NCI-H1092 treated with DMSO at 0.1 percent for 48 hours (cell line): ENCODE results near the gene SCN5A.

Experiments
- DNase-seq: peaks from one replicate; lab custom pipeline; 2025; lab: John Stamatoyannopoulos, UW

The SCN5A gene

DNA sequence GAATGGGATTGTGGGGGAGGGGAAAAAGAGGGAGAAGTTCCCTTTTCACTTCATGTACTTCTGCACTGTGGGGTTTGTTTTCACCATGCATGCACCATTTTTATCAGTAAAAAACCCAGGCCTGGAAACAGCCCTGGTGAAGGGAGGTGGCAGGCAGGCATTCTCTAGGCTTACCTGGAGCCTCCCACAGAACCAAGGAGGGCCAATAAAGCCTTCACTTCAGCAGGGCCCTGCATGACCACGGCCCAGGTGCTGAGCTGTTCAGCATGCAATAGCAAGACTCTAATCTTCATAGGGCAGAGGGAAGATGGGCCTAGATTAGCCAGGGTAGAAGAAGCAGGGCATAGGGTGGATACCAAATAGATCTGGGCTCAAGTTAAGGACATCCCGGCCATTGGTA, 49.6 kb downstream of the SCN5A start:
- no peak for DNase-seq

DNA sequence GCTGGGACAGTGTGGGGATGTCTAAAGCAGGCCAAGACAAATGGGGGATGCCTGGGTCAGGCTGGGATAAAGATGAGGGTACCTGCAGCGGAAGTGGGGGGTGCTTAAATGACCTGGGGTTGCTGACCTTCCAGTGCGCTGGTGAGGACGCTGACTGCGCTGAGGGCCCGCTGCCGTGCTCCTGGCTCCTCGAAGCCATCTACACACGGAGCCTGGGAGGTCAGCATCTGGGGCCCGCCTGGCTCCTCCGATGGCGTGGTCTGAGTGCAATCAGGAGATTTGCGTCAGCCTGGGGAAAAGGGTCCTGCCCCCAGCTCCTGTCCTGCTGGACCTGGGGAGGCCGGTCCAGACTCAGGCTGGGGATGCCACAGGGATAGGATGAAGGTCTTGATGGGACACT, 50.7 kb downstream of the SCN5A start:
- no peak for DNase-seq

DNA sequence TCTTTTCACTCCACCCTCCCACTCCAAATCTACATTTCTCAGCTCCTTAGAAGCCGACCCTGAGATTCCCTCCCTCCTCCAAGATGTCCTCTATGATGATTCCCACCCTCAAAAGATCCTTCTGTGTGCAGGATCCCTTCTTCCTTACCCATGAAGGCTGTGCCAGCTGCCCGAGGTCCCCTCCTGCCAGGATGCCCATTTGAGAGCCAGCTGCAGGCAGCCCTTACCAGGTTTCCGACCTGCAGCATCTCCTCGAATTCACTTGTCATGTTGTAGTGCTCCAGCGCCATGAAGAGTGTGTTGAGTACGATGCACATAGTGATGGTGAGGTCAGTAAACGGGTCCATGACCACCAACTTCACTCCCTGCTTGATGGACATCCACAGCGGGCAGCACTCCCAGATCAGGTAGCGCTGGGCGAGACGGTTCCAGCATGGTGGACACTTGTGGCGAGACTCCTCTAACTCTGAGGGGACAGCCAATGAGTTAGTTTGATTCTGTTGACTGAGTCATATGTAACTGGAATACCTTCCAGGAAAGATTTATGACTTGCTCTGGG, 51.9 kb downstream of the SCN5A start:
- no peak for DNase-seq

DNA sequence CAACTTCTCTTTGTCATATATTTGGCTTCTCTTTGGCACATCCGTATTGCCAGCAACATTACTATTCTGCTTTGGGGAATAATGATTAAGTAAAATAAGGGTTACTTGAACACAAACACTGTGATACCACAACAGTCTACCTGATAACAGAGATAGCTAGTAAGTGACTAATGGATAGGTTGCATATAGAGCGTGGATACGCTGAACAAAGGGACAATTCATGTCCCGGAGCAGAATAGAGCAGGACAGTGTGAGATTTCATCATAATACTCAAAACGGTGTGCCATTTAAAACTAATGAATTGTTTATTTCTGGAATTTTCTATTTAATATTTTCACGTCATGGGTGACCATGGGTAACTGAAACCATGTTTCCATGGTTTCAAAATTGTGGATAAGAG, 54.1 kb downstream of the SCN5A start:
- no peak for DNase-seq

DNA sequence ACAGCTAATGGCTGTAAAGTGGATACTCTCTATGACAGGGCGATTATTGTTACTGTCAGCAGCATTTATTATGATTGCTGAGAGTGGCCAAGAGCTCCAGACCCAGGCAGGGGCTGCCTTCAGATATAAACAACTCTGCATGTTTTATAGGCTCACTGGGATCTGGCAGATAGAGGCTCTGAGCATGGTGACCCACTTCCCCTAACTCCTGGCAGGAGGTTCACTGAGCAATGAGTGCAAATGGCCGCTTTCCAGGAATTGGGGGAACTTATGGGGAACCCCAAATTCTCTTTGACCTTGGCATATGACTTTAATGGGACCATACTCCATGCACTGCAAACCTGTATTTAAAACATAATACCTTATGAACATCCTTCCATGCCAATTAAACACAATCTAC, 59.0 kb downstream of the SCN5A start:
- no peak for DNase-seq

- no peak for DNase-seq
These were observed 60.2 kb downstream of the SCN5A start for GRCh38 chr3:38588995-38589937.

GRCh38 chr3:38588371-38588971, 61.0 kb downstream of the SCN5A start:
- DNase-seq = no peak

DNA sequence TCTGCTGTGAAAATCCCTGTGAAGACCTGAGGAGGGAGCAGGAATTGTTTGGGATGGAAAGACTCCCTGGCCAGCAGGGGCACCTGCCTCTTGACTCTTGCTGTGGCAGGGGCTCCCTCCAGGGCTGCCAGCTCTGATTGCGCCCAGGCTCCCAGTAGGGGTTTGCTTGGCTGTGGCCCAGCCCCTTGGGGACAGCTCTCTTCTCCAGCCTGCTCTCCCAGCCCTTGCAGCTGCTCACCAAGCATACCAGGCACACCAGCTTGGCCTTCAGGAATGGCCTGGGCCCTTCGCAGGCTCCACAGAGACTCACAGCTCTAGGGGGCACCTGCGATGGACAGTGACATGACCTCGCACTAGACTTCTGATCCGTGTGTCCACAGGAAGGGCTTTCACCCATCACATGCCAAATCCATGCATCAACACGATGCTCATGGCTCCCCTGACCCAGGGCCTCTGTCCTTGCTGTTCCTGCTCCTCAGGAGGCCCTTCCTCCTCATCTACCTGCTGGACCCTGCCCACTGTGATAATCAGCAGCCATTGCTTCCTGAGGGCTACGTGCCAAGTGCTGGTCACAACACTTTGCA, 61.8 kb downstream of the SCN5A start:
- DNase-seq = no peak

- DNase-seq = no peak
These were observed 62.7 kb downstream of the SCN5A start for GRCh38 chr3:38586546-38587520.

DNA sequence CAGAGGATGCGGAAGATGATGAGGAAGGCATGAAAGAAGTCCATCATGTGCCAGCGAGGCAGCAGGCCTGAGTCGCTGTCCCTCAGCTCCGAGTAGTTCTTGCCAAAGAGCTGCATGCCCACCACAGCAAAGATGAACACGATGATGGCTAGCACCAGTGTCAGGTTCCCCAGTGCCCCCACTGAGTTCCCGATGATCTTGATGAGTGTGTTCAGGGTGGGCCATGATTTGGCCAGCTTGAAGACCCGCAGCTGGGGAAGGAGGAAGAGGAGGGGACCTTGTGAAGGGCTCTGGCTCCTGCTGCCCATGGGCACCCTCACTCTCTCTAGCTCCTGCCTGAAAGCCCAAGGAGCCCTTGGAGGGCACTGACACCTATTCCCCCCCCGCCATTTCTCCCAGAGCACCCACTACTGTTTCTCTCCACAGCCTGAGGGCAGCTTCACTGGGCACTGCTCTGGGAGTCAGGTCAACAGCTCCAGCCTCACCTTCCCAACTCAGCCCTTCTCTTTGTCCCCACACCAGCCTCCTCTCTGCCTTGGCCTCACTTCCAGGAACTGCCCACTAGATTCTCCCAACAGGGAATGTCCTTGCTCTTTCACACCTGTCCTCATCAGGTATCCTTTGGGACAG, 63.6 kb downstream of the SCN5A start:
- DNase-seq = no peak

- no peak for DNase-seq
These were observed 65.8 kb downstream of the SCN5A start for GRCh38 chr3:38583688-38584087.

DNA sequence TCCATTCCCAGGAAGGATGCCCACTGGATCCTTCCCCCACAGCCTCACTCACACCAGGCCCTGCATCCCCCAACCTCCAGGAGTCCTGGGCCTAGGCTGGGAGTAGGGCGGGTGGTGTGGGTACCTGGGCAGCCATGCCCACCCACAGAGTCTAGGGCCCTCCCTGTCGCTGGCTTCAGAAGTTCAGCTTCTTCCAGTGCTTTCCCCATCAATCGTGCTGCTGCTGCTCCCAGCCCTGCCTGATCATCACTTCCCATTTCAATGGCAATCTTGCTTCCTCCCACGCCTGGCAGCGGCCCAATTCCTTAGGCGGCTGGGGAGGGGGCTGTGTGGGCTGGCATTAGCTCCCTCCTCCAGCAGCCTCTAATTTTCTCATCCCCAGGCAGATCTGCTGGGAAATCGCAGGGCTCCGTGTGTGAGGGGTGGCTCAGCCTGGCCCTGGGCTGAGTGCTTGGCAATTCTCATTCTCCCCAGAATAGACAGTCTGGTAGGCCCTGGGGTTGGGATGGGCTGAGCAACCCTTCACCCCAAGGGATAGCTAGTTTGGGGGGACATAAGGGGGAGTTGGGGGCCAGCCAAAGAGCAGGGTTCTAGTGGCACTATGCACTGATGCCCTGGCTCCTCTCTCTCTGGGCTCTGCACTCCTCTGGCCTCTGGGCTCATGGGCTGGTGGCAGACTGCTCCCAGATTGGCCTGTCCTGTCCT, 66.4 kb downstream of the SCN5A start:
- DNase-seq = no peak

GRCh38 chr3:38582316-38582715, 67.2 kb downstream of the SCN5A start:
- DNase-seq = no peak

DNA sequence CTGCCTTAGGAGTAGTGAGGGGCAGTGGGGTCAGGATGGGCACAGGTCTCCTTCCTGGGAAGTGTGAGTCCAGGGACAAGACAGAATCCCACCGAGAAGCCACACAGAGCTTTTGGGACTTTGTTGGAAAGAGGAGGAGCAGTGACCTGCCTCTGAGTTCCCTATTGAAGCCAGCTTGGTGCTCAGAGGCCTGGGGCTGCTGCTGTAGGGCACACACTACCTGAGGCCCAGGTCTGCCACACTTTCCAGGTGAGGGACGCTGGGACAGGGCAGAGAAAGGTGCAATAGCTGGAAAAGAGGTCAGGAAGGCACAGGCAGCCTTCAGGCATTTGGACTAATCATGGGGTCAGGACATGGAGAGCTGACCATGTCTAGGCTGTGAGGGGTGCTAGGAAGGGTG, 67.7 kb downstream of the SCN5A start:
- no peak for DNase-seq

DNA sequence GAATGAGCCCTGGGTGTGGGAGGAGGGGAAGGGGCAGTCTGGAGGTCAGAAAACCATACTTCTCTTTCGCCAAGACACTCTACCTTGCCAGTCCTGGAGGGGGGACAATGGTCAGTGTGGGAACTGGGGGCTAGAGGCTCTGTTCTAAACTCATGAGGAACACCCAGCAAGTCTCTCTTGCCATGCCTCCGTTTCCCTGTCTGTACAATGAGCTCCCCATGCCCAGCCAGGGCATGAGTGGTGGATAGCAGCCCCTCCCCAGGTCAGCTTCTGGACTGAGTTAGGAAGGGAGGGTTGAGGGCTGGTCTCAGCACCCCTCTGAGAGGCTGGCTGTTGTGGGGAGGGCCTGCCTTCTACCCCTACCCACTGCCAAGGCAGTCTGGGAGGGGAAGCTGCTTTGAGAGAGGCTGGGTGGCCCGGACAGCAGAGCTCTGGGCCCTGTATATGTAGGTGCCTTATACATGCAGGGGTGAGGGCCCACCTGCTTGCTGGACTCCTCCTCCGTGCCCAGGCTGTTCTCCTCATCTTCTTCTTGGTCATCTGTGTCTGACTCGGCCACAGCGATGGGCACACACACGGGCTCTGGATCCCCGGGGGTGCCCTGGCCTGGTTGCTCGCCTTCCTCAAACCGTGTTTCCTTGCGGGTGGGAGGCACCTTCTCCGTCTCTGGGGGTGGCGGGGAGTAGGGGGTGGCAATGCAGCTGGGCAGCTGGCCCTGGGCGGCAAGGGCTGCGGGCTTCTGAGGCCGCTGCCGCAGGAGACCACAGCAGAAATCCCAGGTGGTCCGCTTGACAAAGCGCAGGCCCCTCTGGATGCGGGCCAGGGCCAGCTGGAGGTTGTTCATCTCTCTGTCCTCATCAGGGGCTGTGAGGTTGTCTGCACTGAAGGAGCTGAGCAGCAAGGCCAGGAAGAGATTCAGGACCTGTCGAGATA, 68.8 kb downstream of the SCN5A start:
- DNase-seq = no peak

DNA sequence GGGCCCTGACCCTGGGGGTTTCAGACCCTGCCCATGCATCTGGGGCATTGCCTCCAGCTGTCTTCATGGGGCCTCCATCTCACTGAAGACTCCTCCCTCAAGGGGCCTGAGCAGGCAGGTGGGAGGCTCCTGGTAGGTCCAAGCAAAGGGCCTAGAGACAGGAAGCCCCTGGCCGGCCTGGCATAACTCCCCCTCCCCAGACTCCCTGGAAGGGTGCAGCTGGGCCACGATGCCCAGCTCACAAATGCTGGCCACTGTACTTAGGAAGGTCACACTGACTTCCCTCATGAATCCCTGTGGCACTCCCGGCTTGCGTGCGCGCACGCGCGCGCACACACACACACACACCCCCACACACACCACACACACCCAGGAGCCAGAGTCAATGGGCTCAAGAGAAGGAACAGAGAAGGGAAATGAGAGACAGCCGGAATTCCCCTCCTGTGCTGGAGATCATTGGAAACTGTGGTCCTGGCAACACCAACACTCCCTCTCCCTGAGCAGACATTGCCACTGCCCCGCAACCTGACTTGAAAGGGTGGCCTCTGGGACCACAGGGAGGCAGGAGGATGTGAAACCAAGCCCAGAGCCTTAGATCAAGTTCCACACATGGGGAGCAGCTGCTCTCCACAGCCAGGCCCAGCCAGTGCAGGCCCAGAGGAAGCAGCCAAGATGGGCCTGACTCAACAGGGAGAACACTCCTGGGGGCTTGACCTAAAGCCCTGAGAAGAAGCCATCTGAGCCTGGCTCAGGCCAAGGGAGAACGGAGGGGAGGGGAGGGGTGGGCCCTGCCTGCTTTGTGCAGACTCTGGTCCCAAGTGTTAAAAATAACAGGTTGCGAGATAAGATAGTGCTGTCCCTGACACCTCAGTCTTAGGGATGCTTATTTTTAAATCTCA, 69.7 kb downstream of the SCN5A start:
- no peak for DNase-seq

DNA sequence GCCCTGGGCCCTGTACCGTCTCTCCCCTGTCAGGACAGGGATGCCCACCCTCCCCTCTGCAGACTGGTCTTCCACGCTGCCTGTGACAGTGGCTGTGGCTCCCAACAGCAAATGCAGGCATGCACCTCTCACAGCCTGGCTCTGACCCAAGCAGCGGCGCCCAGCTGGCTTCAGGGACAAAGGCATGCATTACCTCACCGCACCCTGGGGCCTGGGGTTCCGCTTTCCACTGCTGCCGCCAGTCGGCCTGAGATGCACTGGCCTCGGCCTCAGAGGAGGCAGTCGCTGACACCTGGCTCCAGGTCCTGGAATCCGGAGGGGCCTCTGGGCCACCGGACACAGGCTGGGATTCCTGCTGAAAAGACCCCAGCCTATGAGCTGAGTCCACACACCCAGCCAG, 70.3 kb downstream of the SCN5A start:
- peak; percentile 8 for DNase-seq

GRCh38 chr3:38578551-38578950, 70.9 kb downstream of the SCN5A start:
- no peak for DNase-seq
